ENCODE measurements around the gene NTN5.
"Not testable (repeated sequence)": the region's sequence is repeated elsewhere in the genome, so short reads cannot be mapped to it uniquely, and the experiment has no call there.

The NTN5 gene

GRCh38 chr19:48672994-48673393 is at the start of gene NTN5:
Gene NTN5 (minus strand): TSS chr19:48673017. CDS start chr19:48670986, 2,031 bp downstream.
- DNase-seq: no peak

- no peak for DNase-seq
Measured at GRCh38 chr19:48722196-48722708, 49.4 kb upstream of the NTN5 start.

GRCh38 chr19:48720613-48721296 is 47.9 kb upstream of the NTN5 start:
- no peak for DNase-seq

GRCh38 chr19:48720251-48720612 is 47.4 kb upstream of the NTN5 start:
- no peak for DNase-seq

- DNase-seq: no peak
Measured at GRCh38 chr19:48719263-48720171, 46.7 kb upstream of the NTN5 start, which contains the start of gene MAMSTR. Gene MAMSTR (minus strand): TSS chr19:48719725. CDS start chr19:48719031, 694 bp downstream.

- DNase-seq: no peak
Measured at GRCh38 chr19:48718711-48719231, 46.0 kb upstream of the NTN5 start.

- DNase-seq: not testable (repeated sequence)
Measured at GRCh38 chr19:48718106-48718505, 45.3 kb upstream of the NTN5 start.

GRCh38 chr19:48716562-48717291 is 43.9 kb upstream of the NTN5 start:
- DNase-seq: no peak

GRCh38 chr19:48715681-48716171 is 42.9 kb upstream of the NTN5 start:
- no peak for DNase-seq

- no peak for DNase-seq
Measured at GRCh38 chr19:48714759-48715675, 42.2 kb upstream of the NTN5 start.

- DNase-seq: peak; percentile 98 to 99
Measured at GRCh38 chr19:48713864-48714755, 41.3 kb upstream of the NTN5 start.

- peak; percentile 0 to 1 for DNase-seq
Measured at GRCh38 chr19:48713041-48713863, 40.4 kb upstream of the NTN5 start.

GRCh38 chr19:48711106-48711662 is 38.4 kb upstream of the NTN5 start:
- no peak for DNase-seq

- no peak for DNase-seq
Measured at GRCh38 chr19:48708471-48708870, 35.7 kb upstream of the NTN5 start.

GRCh38 chr19:48705431-48705830 is 32.6 kb upstream of the NTN5 start:
- DNase-seq: no peak

- no peak for DNase-seq
Measured at GRCh38 chr19:48703316-48703715, 30.5 kb upstream of the NTN5 start.

- no peak for DNase-seq
Measured at GRCh38 chr19:48702701-48703100, 29.9 kb upstream of the NTN5 start.

GRCh38 chr19:48698046-48698445 is 25.2 kb upstream of the NTN5 start:
- no peak for DNase-seq

GRCh38 chr19:48696353-48697010 is 23.7 kb upstream of the NTN5 start:
- DNase-seq: no peak

All from AML-193 (cell line).